Measurements from ENCODE around the gene SEZ6L2. TPM values are rescaled to one million over a fixed set of nuclear protein-coding genes. Genes with fewer than 3 reads are reported as not detected.

The SEZ6L2 gene
- total RNA-seq, 4 donors from 2014 or later = 0.33 to 1.5 (median 0.79) TPM

- Histone ChIP-seq H3K4me3 (replicated peaks in 1 of 3) (no peak overlapping the region), H3K9me3 (no peaks in the 10 kb centered on the region), H3K27me3 (no peaks in the 10 kb centered on the region), H3K4me1 (peaks cover 6 to 16% of the 10 kb centered on the region in 2 donors), H3K27ac (no peak overlapping the region), H3K36me3 (no peaks in the 10 kb centered on the region)
- 2 to 4% methylated on average over 25 of the region's 25 CpGs for WGBS, 2 donors
- intact Hi-C loops (cut with DNase I) = no loop called here
- no peak for DNase-seq
- TF ChIP-seq, protein P1, sequence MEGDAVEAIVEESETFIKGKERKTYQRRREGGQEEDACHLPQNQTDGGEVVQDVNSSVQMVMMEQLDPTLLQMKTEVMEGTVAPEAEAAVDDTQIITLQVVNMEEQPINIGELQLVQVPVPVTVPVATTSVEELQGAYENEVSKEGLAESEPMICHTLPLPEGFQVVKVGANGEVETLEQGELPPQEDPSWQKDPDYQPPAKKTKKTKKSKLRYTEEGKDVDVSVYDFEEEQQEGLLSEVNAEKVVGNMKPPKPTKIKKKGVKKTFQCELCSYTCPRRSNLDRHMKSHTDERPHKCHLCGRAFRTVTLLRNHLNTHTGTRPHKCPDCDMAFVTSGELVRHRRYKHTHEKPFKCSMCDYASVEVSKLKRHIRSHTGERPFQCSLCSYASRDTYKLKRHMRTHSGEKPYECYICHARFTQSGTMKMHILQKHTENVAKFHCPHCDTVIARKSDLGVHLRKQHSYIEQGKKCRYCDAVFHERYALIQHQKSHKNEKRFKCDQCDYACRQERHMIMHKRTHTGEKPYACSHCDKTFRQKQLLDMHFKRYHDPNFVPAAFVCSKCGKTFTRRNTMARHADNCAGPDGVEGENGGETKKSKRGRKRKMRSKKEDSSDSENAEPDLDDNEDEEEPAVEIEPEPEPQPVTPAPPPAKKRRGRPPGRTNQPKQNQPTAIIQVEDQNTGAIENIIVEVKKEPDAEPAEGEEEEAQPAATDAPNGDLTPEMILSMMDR (IDR thresholded peaks at IDR 0.05) = no peak
- no peak for TF ChIP-seq POLR2A (IDR thresholded peaks at IDR 0.05)
Observed at GRCh38 chr16:29898804-29899515, 390 bp downstream of the SEZ6L2 start.

GRCh38 chr16:29898135-29898803, 1.1 kb downstream of the SEZ6L2 start:
- TF ChIP-seq POLR2A (IDR thresholded peaks at IDR 0.05) = no peak
- TF ChIP-seq, protein P1 (IDR thresholded peaks at IDR 0.05) = no peak
- intact Hi-C loops (cut with DNase I) = no loop called here
- no peak overlapping the region for H3K27ac ChIP-seq
- H3K4me1 ChIP-seq = peaks cover 6 to 16% of the 10 kb centered on the region in 2 donors
- no peak overlapping the region for H3K4me3 ChIP-seq (replicated peaks in 1 of 3)
- H3K27me3 ChIP-seq = no peaks in the 10 kb centered on the region
- no peaks in the 10 kb centered on the region for H3K36me3 ChIP-seq
- WGBS, 2 donors = 12 to 13% methylated on average over 9 of the region's 9 CpGs
- no peak for DNase-seq
- no peaks in the 10 kb centered on the region for H3K9me3 ChIP-seq

GRCh38 chr16:29897333-29897732, 2.0 kb downstream of the SEZ6L2 start:
- Histone ChIP-seq H3K27me3 (no peaks in the 10 kb centered on the region), H3K4me3 (replicated peaks in 1 of 3) (no peak overlapping the region), H3K4me1 (peaks cover 6 to 16% of the 10 kb centered on the region in 2 donors), H3K27ac (no peak overlapping the region), H3K36me3 (no peaks in the 10 kb centered on the region), H3K9me3 (no peaks in the 10 kb centered on the region)
- intact Hi-C loops (cut with DNase I) = no loop called here
- TF ChIP-seq POLR2A (IDR thresholded peaks at IDR 0.05) = no peak
- TF ChIP-seq, protein P1 (IDR thresholded peaks at IDR 0.05) = no peak
- DNase-seq = no peak
- WGBS, 2 donors = 50 to 51% methylated on average over 4 of the region's 4 CpGs

DNA sequence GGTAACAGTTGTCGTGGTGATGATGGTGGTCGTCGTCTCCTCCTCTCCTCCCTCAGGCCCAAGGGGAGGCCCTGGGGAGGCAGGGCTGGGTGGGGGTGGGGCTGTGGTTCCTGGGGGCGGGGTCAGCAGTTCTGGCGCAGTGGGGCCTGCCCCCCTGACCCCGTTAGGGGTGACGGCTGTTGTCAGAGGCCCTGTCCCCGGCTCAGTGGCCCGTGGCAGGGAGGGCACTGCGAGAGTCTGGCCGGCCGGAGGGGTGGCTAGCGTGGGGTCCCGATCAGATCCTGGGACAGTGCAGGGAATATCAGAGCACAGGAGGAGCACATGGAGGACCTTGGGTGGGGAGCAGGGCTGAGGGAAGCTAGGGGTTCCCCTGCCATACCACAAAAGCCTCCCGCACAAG, 2.5 kb downstream of the SEZ6L2 start:
- no peak for TF ChIP-seq POLR2A (IDR thresholded peaks at IDR 0.05)
- TF ChIP-seq, protein P1 (IDR thresholded peaks at IDR 0.05) = no peak
- intact Hi-C loops (cut with DNase I) = no loop called here
- Histone ChIP-seq H3K27me3 (no peaks in the 10 kb centered on the region), H3K4me1 (peaks cover 6 to 16% of the 10 kb centered on the region in 2 donors), H3K27ac (no peak overlapping the region), H3K36me3 (no peaks in the 10 kb centered on the region), H3K4me3 (replicated peaks in 1 of 3) (no peak overlapping the region), H3K9me3 (no peaks in the 10 kb centered on the region)
- no peak for DNase-seq
- WGBS, 2 donors = 46 to 52% methylated on average over 12 to 14 of the region's 15 CpGs

DNA sequence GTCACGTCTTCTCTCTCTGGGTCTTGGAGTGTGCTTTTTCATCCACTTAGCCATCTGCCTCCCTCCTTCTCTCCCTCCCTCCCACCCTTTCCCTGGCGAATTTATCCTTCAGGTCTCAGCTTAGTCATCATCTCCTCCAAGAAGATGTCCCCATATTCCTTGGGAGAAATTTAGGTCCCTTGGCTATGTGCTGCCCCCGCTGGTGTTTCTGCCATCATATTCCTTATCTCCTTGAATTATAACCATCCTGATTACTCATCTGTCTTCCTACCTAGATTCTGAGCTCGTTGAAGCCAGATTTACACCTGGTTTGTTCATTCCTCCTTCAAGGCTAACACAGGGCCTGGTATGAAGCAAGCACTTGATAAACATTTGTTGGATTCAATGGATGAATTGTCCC, 5.0 kb downstream of the SEZ6L2 start:
- Histone ChIP-seq H3K27me3 (no peaks in the 10 kb centered on the region), H3K36me3 (no peaks in the 10 kb centered on the region), H3K27ac (no peak overlapping the region), H3K4me3 (replicated peaks in 1 of 3) (no peak overlapping the region), H3K4me1 (peaks cover 2% of the 10 kb centered on the region in 2 donors), H3K9me3 (no peaks in the 10 kb centered on the region)
- 80 to 82% methylated on average over 4 of the region's 4 CpGs for WGBS, 2 donors
- intact Hi-C loops (cut with DNase I) = no loop called here
- TF ChIP-seq, protein P1 (IDR thresholded peaks at IDR 0.05) = no peak
- no peak for TF ChIP-seq POLR2A (IDR thresholded peaks at IDR 0.05)
- DNase-seq = no peak

Measured in thyroid gland (tissue), 4 donors.